GM12875 (cell line): ENCODE results near the gene MAGI2.

Experiments used
- H3K4me3 ChIP-seq: one replicate; pipeline ENCODE4 v1.5.1; 2011; ENCODE audit warnings: low read depth, low read length, control low read depth
- CTCF ChIP-seq: IDR thresholded peaks from 2 replicates; pipeline ENCODE4 v1.5.1; 2011; ENCODE audit warnings: low read depth, mild to moderate bottlenecking, control low read depth, inconsistent platforms, low read length, moderate library complexity, borderline replicate concordance; ENCODE audit not compliant: insufficient read depth

Gene MAGI2

DNA sequence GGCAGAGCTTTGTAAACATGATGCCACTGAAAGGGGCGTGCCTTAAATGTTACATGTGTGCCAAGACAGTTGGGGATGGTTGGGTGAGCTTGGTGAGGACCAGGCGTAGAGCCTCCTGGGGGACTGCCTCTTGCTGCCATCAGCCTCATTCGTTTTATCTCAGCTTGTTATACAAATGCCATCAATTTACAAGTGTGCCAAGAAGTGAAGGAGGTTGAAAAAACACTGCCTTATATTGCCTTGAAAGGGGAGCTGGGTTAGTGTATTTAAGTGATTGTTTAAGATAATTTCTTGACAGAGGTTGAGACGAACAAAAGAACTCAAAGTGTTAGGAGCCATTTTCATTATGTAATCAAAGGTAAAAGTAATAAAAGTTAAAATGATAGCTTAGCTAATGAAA lies 1300.2 kb downstream of the MAGI2 start:
- H3K4me3 ChIP-seq = no peak overlapping the region
- no peak for TF ChIP-seq CTCF

DNA sequence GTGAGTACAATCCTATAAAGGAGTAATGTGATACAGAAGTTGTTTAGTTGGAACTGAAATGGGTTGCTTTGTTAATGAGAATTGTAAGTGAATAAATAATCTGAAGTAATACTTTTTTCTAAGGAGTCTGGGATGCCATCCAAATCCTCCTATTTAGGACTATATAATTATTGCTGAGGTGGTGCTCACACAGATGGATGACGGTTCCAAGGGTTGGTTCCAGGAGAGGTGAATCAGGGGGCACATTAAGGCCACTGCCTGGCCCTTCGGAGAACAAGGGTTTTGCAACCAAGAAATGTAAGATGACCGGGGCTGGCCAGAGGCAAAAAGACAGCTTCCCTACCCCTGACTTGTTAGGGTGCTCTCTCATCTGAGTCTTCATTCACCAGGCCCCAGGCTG lies 1302.2 kb downstream of the MAGI2 start:
- TF ChIP-seq CTCF = no peak

GRCh38 chr7:78149787-78150186 lies 1303.7 kb downstream of the MAGI2 start:
- no peak for TF ChIP-seq CTCF
- no peak overlapping the region for H3K4me3 ChIP-seq

More for the DNA sequence above, 1302.2 kb downstream of the MAGI2 start:
- H3K4me3 ChIP-seq = no peak overlapping the region

DNA sequence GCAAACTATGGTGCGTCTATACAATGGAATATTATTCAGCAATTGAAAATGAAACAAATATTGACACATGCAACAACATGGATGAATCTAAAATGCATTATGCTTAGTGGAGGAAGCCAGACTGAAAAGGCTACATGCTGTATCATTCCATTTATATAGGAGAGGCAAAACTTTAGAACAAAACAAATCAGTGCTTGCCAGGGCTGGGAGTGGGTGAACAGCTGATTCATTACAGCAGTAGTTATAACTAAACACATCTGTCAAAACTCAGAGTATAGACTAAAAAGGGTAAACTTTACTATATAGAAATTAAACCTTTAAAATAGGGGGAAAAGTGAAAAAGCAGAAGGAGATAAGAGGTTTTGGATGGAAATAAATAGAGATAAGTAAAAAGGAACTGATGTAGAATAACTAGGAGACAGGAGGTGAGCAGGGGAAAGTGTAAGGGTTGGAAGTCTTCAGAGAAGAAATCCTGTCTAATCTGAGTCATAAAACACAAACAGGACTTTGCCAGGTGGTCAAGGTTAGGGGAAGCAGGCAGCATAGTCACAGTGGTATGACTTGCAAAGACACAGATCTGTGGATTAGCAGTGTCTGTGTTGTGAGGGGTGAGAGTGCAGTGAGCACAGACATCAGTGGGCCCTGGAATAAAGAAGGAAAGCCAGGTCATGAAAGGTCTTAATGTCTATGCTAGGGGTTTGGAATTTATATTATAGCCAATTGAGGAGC lies 1305.1 kb downstream of the MAGI2 start:
- TF ChIP-seq CTCF = no peak
- no peak overlapping the region for H3K4me3 ChIP-seq

- H3K4me3 ChIP-seq = no peak overlapping the region
- no peak for TF ChIP-seq CTCF
These were observed 1306.9 kb downstream of the MAGI2 start for GRCh38 chr7:78146546-78146945.

GRCh38 chr7:78143661-78144060 lies 1309.8 kb downstream of the MAGI2 start:
- no peak overlapping the region for H3K4me3 ChIP-seq

More at GRCh38 chr7:78143661-78144060, 1309.8 kb downstream of the MAGI2 start:
- no peak for TF ChIP-seq CTCF
